A673 (cell line): Measurements from ENCODE around the gene CST2.

Experiments used
- CTCF ChIP-seq: fragments of 300-800, 200-600 bp; sonication (generic); conservative IDR thresholded peaks from 2 replicates; pipeline ENCODE4 v1.5.1; 2017; ENCODE audit warnings: low read depth, mild to moderate bottlenecking, antibody characterized with exemption, low read length, moderate library complexity, mixed read lengths
- EZH2 ChIP-seq: fragments of 200-600 bp; sonication (generic); IDR thresholded peaks from 2 replicates; pipeline ENCODE4 v1.6.1; 2017; ENCODE audit warnings: borderline replicate concordance, low read depth, mild to moderate bottlenecking, mixed read lengths, antibody characterized with exemption, low read length; ENCODE audit not compliant: poor library complexity, severe bottlenecking

- TF ChIP-seq CTCF (no peak), EZH2 (no peak)
Measured at GRCh38 chr20:23875606-23876237, 49.2 kb upstream of the CST2 start.
